BJ (cell line): ENCODE measurements around the gene FARP1. TPM values are rescaled to one million over a fixed set of nuclear protein-coding genes. Genes with fewer than 3 reads are reported as not detected.

Experiments
- CTCF ChIA-PET: fragments of 350-600 bp; formaldehyde crosslinking; extraction: SDS; loops from one replicate; lab custom pipeline; 2021; ENCODE audit warnings: antibody characterized with exemption, inconsistent platforms; lab: Yijun Ruan, JAX
- POLR2A ChIA-PET: fragments of 300-600 bp; sonication (Branson Sonifier 250); formaldehyde crosslinking; extraction: SDS; loops from one replicate; lab custom pipeline; 2021; ENCODE audit warnings: antibody characterized with exemption; lab: Charles Lee
- DNase-seq: peaks from one replicate; pipeline ENCODE4 v3.0.0-alpha.2; 2011; ENCODE audit warnings: low read depth
- H3K27me3 ChIP-seq: 2 replicates; pipeline ENCODE4 v1.6.0; 2011; ENCODE audit warnings: low read length; ENCODE audit not compliant: control insufficient read depth, insufficient read depth
- H3K36me3 ChIP-seq: 2 replicates; pipeline ENCODE4 v1.5.1; 2011; ENCODE audit warnings: low read length; ENCODE audit not compliant: control insufficient read depth, insufficient read depth
- H3K4me3 ChIP-seq: 2 replicates; pipeline ENCODE4 v1.5.1; 2011; ENCODE audit warnings: low read depth, mild to moderate bottlenecking, control low read depth, low read length
- polyA plus RNA-seq: library from polyadenylated mRNA; depleted of rRNA; stranded (reverse); fragments of >200 nt; gene quantifications from 2 replicates; pipeline ENCODE4 v1.2.3, GENCODE V29; 2011
- TF ChIP-seq, protein P1 (sequence below): IDR thresholded peaks from 2 replicates; pipeline ENCODE4 v1.5.1; 2011; ENCODE audit warnings: low read depth, mild to moderate bottlenecking, control low read depth, inconsistent platforms, low read length, moderate library complexity; ENCODE audit not compliant: insufficient read depth

The FARP1 gene
- polyA plus RNA-seq, 1 experiment = 64.0 TPM

DNA sequence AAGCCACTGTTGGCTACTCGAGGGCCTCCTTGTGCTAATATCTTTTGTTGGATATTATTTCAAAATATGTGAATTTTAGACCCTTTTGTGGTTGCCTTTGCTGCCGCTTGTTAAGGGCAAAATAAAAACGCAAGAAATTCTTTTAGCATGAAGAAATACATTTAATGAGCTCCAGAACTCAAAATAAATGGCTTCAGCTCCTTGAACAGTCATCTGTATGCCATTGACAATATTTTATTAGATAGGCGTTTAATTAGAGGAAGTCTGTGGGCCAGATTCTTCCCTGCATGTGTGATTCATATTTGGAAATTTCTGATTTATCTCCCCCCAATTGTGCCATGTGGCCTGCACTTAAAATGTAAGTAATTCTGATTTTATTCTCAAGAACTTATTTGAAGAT is 256.9 kb downstream of the FARP1 start:
- DNase-seq = peak; percentile 84
- H3K4me3 ChIP-seq = no peak overlapping the region
- CTCF ChIA-PET = interaction anchor here (0.6 to 1.4 kb wide), 6 partner anchors 14 to 542 kb away, joined by 3 to 7 read pairs (median 4); no protein-coding TSS in a partner anchor
- H3K27me3 ChIP-seq = no peaks in the 10 kb centered on the region
- TF ChIP-seq, protein P1, sequence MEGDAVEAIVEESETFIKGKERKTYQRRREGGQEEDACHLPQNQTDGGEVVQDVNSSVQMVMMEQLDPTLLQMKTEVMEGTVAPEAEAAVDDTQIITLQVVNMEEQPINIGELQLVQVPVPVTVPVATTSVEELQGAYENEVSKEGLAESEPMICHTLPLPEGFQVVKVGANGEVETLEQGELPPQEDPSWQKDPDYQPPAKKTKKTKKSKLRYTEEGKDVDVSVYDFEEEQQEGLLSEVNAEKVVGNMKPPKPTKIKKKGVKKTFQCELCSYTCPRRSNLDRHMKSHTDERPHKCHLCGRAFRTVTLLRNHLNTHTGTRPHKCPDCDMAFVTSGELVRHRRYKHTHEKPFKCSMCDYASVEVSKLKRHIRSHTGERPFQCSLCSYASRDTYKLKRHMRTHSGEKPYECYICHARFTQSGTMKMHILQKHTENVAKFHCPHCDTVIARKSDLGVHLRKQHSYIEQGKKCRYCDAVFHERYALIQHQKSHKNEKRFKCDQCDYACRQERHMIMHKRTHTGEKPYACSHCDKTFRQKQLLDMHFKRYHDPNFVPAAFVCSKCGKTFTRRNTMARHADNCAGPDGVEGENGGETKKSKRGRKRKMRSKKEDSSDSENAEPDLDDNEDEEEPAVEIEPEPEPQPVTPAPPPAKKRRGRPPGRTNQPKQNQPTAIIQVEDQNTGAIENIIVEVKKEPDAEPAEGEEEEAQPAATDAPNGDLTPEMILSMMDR = no peak
- peaks cover 13% of the 10 kb centered on the region for H3K36me3 ChIP-seq
- POLR2A ChIA-PET = no interaction called here

GRCh38 chr13:98401934-98402333 is 259.0 kb downstream of the FARP1 start:
- H3K4me3 ChIP-seq = no peak overlapping the region
- peaks cover 5% of the 10 kb centered on the region; the same call in 1 of the 2 replicates for H3K36me3 ChIP-seq
- H3K27me3 ChIP-seq = no peaks in the 10 kb centered on the region
- TF ChIP-seq, protein P1 = no peak
- ChIA-PET POLR2A (no interaction called here), CTCF (interaction anchor here (0.6 kb wide), 1 partner anchor 70 kb away, joined by 3 read pairs; no protein-coding TSS in a partner anchor)
- DNase-seq = no peak

GRCh38 chr13:98403076-98403475 is 260.2 kb downstream of the FARP1 start:
- H3K4me3 ChIP-seq = no peak overlapping the region
- no peak for DNase-seq
- TF ChIP-seq, protein P1 = no peak
- CTCF ChIA-PET = interaction anchor here (0.9 to 1.3 kb wide), 4 partner anchors 43 to 369 kb away, joined by 3 to 4 read pairs (median 3); no protein-coding TSS in a partner anchor
- H3K36me3 ChIP-seq = 0 out of 2 replicates have a peak, but pooled peaks cover 4% of the 10 kb centered on the region
- POLR2A ChIA-PET = no interaction called here
- no peaks in the 10 kb centered on the region for H3K27me3 ChIP-seq

DNA sequence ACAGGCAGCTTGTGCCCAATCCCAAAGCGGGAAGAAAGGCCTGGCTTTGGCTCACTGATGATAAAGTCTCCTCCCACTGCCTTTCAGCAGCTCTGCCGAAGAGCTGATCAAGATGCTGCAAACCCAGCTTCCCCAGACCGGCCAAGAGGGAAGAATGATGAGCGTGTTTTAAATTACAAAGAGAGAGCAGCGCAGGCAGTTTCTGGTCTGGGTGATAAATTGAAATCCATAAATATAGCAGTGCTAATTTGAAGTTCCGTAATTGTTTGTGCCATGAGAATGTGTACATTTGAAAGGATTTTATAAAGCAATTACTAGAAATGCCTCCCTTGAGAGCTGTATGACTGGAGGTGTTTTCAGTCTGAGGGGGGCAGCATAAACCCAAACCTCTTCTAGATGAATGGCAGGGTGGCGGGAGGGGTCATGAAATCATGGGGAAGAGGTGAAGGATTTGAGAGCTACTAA is 262.2 kb downstream of the FARP1 start:
- no peak for DNase-seq
- CTCF ChIA-PET = interaction anchor here (1.0 to 2.0 kb wide), 2 partner anchors 25 to 373 kb away, joined by 4 read pairs; no protein-coding TSS in a partner anchor
- TF ChIP-seq, protein P1 = no peak
- Histone ChIP-seq H3K4me3 (no peak overlapping the region), H3K36me3 (peaks cover 10% of the 10 kb centered on the region), H3K27me3 (no peaks in the 10 kb centered on the region)
- POLR2A ChIA-PET = no interaction called here

- POLR2A ChIA-PET = no interaction called here
- TF ChIP-seq, protein P1 = no peak
- DNase-seq = no peak
- Histone ChIP-seq H3K27me3 (no peaks in the 10 kb centered on the region), H3K36me3 (peaks cover 10% of the 10 kb centered on the region), H3K4me3 (no peak overlapping the region)
- CTCF ChIA-PET = interaction anchor here (2.0 kb wide), 1 partner anchor 25 kb away, joined by 4 read pairs; no protein-coding TSS in a partner anchor
Observed at GRCh38 chr13:98405690-98406344, 262.9 kb downstream of the FARP1 start.
